ENCODE data around the gene ASPDH.
A peak's percentile ranks its signal among the peaks of the same experiment; 100 is the strongest.

The ASPDH gene

DNA sequence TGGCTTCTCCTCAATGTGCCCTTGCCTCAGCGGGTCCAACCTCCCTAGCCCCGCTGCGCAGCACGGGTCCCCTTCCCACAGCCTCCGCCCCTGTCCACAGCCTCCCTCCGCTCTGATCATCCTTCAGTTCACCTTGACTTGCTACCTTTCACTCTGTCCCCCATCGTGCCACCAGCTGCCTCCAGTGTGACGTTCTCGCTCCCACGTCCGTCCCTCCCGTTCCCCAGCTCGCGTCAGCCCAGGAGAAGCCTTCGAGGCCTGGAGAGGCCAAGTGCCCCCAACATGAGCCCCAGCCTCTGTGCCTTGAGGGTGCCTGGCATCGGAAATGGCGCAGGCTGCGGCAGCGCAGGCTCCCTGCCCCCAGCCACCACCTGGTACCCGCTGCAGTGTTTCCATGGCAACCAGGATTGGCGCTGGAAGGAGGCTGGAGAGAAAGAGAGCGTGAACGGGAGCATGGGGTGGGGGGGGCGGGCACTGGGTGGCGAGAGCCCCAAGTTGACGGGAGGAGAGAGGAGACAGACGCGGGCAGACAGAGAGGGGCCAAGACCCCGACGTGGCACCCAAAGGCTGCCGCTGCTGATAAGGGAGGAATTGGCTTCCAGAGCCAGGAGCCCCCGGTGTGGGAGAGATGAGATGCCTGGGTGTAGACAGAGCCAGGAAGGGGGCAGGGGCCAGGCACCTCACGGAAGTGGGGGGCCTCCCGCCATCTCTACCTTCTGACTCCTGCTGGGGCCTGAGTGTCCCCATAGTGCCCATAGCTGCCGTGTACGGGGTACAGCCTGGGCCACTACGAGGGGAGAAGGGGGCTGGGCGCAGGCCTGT, 844 bp upstream of the ASPDH start:
- no peak for DNase-seq (ENCODE audit: low read depth in 2 of 2)

DNA sequence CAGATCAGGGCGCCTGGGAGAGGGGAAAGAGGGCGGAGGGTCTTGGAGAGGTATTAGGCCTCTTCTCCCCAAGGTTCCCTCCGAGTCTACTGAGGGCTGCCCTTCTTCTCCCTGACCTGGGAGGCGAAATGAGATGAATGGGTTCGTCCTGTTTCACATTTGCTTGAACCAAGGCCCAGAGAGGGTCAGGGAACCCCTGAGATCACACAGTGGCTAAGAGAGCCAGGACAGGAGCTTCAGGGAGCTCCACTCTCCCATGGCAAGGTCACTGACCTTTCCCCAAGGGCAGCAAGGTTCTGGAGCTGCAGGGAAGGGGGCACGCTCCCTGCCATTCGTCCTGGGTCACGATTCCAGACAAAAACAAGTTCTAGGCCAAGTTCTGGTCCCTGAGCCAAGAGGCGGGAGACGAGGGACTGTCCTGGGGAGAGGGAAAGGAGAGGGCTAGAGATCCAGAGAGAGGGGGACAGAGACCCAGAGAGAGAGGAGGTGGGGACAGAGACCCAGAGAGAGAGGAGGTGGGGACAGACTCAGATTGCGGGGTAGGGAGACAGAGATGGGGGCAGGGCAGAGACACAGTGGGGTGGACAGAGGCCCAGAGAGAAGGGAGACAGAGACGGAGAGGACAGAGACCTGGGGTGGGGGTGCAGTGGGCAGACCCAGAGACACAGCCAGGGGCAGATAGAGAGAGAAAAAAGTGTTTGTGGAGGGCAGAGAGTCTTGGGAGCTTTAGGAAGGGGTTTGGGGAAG, 541 bp downstream of the ASPDH start:
- no peak for DNase-seq (ENCODE audit: low read depth in 2 of 2)

DNA sequence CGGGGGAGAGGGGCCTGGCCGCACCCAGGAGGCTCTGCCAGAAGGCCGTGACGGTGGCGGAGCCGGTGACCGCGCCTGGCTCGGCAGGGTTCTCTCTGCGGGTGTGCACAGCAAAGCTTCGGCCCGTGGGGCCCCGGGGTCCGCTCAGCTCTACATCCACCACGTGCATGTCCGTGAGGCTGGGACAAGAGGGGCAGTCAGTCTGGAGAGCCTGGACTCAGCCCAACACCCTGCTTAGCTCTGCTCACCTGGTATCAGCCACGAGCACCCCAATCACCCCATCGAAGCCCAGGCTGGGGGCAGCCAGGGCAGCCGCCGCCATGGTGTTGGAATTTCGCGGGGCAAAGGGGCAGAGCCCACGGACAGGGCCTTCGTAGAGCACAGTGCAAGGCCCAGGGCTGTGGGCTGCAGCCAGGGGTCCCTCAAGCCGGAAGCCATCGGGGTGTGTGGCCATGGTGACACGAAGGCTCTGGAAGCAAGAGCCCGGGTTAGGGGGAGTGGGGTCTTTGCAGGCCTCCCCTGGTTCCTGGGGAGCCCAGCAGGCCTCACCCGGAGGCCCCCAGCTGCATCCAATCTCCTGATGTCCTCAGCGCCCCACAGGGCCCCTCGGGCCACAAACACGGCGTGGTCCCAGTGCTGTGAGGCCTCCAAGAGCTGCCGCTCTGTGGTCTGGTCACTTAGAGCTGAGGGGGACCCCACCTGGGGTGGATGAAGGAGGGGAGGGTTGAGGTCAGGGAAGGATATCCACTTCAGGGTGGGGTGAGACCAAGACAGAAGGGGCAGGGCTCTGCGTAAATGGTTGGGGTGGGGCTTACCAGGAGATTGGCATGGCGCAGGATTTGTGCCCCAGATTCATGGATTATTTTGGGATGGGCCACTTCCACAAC, 1.4 kb downstream of the ASPDH start:
- DNase-seq (ENCODE audit: low read depth in 2 of 2) = no peak

DNA sequence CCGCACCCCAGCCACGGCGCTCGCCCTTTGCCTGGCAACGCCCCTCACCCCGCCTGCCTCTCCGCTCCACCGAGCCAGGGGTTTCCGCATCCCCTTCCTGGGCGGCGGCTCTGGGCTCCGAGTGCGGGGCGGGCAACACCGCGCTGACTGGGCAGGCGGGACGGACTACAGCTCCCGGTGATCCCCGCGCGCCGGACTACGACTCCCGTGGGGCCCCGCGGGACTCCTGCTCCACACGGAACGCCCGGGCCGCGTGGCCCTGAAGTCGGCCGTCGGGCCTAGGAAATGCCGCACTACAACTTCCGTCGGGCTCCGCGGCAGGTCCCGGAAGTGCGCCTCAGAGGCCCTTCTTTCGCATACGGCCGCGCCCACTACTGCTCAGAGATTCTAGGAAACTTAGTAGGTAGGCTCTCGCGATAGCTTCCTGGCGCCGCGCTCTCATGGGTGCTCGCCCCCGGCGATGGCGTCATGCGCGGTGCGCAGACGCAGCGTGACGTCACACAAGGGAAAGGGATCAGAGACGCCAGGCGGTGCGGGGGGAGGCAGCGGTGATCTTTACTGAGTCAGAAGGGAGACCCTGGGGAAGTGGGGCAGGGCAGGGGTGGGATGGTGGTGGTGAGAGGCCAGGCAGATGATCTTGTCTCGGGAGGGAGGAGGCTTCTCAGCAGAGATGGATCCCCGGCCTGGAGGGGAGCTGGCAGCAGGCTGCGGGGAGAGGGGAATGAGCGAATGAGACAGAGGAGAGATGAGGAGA, 2.5 kb downstream of the ASPDH start, which contains the start of gene JOSD2:
TSS of gene JOSD2 (minus strand) at position 123 of the 754 bp plus-strand sequence. CDS start 760 bp downstream, outside the sequence.
- DNase-seq (ENCODE audit: low read depth in 2 of 2) = peak; percentile 99

DNA sequence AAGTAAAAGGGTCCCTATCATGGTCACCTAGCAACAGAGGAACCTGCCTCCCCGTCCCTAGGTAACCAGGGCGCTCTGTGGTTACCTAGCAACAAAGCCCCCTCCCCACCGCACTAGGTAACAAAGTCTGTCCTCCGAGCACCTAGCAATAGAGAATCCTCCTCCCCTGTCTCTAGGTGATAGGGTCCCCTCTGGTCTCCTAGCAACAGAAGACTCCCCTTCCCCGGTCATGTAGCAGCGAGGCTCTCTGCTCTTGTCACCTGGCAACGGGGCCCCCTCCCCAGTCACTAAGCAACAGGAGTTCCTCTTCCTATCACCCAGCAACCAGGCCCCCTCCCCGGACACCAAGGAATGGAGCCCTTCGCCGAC, 3.0 kb downstream of the ASPDH start:
- DNase-seq (ENCODE audit: low read depth in 2 of 2) = no peak

DNA sequence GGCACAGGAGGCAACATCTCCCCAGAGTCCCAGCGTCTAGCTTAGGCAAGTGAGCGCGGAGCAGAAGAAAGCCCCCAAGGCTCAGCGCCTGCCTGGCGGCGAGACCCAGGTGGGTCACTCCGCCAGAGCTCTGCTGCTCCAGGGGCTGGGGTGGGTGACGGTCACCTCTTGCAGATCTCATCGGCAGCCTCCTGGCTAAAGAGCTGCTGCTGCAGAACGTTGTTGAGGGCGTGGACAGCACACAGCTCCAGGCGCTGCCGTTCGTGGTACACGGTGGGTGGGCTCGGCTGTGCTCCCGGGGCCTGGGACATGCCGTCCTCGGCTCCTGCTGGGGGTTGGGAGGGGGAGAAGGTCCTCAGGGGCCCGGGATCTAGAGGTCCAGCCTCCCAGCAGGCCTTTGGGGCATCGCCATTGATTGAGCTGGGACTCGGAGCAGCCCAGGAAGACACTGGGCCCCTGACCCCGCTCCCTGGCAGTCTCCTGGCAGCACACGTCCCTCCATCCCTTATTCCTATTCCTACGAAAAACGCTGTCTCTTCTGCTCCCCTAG, 3.5 kb downstream of the ASPDH start:
- no peak for DNase-seq (ENCODE audit: low read depth in 2 of 2)

DNA sequence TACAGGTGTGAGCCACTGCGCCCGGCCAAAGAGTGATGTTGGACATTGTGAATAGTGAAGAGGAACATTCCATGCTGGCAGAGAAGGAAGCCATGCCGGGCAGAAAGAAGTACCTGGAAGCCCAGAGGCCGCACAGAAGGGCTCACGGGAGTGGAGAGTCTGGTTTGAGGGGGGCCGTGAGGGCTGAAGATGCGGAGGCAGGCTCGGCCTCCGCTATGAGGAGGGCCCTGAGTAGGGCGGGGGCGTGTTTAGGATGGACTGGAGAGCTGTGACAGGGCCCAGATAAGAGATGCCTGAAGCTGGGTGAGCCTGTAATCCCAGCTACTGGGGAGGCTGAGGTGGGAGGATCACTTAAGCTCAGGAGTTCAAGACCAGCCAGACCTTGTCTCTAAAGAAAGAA, 4.3 kb downstream of the ASPDH start:
- no peak for DNase-seq (ENCODE audit: low read depth in 2 of 2)

DNA sequence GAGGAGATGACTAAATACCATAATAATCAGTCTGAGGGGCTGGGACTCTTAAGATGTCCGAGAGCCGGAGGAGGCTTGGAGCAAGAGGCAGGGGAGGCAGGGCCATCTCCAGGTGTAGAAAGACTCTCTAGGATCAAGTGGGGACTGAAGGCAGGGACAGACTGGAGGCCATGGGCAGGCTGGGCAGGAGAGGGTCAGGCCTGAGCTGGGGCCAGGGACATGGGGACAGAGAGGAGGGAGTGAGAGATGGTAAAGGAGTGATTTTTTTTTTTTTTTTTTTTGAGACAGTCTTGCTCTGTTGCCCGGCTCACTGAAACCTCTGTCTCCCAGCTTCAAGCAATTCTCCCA, 4.9 kb downstream of the ASPDH start:
- DNase-seq (ENCODE audit: low read depth in 2 of 2) = no peak

DNA sequence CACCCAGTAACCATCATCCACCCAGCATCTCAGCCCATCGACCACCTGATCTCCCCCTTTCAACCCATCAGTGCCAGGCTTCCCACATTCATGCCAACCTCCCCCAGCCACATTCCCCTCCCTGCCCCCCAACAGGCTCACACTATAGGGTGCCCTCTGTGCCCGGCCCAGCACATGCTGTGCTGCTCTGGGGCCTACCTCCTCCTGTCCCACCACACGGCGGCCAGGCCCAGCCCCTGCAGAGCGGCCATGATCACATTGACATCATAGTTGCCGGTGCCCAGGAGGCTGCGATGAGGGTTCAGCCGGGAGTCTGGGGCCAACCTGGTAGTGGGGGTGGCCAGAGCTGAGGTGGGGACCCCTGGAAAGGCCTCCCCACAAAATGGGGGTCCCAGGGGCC, 6.3 kb downstream of the ASPDH start:
- DNase-seq (ENCODE audit: low read depth in 2 of 2) = no peak

DNA sequence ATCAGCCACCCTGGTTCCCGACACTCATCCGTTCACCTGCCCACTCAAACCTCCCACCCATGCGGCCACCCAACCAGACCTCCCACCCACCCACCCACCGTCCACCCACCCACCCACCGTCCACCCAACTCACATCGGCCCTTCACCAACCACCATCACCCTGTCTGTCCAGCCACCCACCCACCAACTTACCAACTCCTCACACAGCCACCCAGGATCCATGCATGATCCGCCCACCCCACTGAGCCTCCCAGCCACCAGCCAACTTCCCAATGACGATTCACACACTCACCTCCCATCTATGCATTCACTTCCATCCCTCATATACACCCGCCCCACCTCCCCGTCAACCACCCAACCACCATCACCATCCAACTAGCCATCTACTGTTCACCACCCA, 7.0 kb downstream of the ASPDH start:
- no peak for DNase-seq (ENCODE audit: low read depth in 2 of 2)

DNA sequence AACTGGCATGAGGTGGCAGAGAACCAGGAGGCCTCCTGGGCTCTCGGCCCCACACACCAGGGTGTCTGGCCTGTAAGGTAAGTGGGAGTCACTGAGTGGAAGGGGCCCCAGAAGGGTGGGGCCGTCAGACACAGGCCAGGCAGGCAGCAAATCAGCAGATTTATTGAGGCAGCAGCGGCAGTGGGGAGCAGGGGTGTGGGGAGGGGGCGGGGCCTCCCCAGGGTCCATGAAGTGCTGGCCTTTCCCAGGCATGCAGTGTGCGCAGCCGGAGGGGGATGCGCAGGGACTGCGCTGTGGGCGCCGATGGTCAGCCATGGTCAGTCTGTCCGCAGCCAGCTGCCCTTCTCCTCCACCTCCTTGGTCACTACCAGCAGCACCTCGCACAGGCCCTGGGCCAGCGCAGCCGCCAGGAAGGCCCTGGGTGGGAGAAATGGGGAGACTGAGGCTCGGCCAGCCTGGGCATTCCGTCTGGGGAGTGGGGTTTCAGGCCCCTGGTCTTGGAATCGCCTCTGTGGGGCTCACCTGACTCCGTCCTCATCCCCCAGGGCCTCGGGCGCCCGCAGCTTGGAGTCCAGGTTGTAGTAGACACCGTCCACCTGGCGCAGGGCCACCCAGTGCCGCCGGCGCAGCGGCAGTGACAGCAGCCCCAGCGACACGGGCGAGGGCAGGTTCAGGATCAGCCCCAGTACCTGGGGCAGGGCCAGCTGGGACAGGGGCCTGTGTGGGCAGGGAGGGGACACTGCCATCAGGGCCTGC, 7.7 kb downstream of the ASPDH start:
- no peak for DNase-seq (ENCODE audit: low read depth in 2 of 2)

DNA sequence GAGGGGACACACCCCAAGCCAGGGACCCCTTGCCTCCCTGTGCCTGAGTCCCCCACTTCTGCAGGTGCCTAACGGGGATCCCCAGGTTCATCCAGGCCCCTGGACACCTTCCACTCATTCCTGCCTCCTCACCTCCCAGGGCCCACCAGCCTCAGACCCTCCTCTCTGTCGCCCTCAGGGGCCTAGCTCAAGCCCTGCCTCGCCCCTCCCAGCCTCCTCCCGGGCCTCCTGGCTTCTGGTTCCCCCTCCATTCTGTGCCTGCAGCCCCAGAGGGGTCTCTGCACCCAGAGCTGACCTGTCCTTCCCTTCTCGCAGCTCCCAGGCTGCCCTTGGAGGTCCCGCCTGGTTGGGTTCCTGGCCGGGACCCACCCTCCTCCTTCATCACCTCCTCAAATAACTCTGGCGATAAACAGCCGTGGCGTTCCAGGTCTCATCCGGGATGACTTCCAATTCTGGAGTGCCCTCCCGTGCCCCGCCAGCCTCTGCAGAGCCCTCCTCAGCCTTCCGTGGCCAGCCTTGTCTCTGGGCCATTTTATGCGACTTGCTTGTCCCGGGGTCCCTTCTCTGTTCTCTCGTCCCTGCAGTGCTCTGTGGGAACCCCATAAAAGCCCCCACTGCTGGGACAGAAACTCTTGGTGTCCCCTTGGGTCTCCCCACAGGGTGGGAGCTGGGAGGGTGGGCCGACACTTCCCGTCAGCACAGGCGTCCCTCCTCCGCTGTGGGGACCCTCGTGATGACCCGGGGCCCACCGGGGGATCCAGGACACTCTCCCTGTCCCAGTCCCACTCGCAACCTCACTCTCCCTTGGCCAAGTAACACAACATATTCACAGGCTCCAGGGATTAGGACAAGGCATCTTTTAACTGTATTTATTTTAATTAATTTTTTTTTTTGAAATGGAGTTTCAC, 11.9 kb downstream of the ASPDH start:
- DNase-seq (ENCODE audit: low read depth in 2 of 2) = no peak

DNA sequence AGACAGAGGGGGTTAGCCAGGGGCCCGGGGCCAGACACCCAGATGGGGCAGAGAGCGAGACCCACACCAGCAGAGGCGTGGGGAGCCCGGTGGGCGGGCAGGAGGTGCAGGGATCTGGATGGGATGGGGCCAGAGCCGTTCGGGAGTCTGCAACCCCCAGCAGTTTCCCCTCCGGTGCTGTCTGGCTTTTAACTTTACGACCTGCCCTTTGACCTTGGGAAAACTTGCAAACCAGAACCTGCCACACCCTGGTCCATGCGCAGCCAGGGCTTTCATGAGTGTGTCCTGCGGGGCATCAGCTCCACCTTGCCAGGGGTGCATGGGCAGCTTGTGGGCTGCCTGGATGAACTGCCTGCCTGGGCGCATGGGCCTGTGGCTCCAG, 12.5 kb downstream of the ASPDH start:
- no peak for DNase-seq (ENCODE audit: low read depth in 2 of 2)

DNA sequence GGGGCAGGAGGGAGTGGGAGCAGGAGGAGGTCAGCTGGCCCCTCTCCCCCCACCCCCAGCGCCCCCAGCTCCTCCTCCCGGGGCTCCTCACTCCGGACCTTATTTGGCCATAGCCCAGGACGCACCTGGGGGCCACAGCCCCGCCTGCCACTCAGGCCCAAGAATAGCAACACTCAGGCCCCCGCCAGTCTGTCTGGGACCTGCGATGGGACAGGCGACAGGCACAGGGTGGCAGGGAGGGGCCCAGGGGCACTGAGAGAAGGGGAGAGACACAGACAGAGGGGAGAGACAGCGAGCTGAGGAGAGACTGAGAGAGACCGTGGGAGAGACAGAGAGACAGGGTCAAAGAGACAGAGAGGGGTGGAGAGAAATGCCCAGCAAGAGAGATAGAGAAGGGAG, 13.0 kb downstream of the ASPDH start:
- no peak for DNase-seq (ENCODE audit: low read depth in 2 of 2)

DNA sequence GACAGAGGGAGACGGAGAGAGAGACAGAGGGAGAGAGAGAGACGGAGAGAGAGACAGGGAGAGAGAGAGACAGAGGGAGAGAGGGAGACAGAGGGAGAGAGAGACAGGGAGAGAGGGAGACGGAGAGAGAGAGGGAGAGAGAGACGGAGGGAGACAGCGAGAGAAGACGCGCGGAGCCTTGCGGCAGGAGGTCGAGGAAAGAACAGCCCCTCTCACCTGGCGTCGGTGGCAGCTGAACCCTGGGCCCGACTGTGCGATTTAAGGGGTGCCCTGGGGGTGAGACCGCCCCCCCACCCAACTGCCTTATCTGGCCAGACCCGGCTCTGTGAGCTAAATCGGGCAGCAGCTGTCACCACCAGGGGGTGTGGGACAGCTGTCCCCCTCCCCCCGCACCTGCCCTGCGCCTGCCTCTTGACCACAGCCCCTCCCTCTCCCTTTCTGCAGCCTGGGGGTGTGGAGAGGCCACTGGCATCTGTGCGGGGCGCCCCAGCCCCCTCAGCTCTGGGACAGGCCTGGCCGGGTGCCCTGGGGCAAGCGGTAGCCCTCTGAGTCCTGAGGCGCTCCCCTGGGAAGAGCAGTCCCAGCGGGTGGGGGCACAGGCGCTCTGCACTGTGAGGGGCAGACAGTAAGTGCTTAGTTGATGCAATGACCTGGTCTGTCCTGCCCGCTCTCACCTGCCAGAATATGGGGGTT, 13.5 kb downstream of the ASPDH start:
- no peak for DNase-seq (ENCODE audit: low read depth in 2 of 2)

DNA sequence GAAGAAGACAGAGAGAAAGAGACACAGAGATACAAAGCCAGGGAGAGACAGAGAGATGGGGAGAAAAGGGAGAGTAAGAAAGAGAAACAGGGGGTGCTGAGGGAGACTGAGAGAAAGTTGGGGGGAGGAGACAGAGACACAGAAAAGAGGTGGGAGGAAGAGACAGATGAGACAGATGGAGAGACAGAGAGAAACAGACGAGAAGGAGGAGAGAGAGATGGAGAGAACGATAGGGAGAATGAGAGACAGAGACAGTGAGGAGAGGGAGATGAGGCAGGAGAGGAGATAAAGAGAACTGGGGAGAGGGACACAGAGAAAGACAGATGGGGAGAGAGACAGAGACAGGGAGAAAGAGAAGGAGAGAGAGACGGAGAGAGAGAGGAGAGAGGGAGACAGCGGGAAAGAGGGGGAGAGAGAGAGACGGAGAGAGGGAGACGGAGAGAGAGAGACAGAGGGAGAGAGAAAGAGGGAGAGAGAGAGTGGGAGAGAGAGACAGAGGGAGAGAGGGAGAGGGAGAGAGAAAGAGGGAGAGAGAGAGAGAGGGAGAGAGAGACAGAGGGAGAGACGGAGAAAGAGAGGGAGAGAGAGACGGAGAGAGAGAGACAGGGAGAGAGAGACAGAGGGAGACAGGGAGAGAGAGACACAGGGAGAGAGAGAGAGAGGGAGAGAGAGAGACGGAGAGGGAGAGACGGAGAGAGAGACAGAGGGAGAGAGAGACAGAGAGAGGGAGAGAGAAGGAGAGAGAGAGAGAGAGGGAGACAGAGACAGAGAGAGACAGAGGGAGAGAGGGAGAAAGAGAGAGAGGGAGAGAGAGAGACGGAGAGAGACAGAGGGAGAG, 15.3 kb downstream of the ASPDH start:
- DNase-seq (ENCODE audit: low read depth in 2 of 2) = no peak

DNA sequence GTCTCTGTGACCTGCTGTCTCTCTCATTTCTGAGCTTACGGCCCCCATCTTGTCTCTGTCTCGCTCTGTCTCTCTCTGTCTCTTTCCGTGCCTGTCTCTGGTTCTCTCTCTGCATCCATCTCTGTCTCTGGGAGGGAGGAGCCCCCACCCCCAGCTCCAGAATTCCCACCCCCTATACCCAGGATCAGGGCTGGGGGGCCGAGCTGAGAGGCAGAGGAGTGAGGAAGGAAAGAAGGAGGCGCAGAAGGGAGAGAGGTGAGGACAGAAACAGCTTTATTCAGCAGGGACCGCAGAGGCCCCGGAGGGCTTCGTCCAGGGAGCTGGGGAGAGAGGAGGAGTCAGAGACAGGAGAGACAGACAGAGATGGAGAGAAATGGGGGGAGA, 16.7 kb downstream of the ASPDH start:
- no peak for DNase-seq (ENCODE audit: low read depth in 2 of 2)
